HG03039 (cell line): Measurements from ENCODE around the gene PXYLP1.
"Not testable (repeated sequence)": the region's sequence is repeated elsewhere in the genome, so short reads cannot be mapped to it uniquely, and the experiment has no call there.

Experiments
- ATAC-seq: cut with Tn5 transposase; IDR thresholded peaks from one replicate; pipeline ENCODE4 v1.9.1; 2021; ENCODE audit warnings: mild to moderate bottlenecking, moderate library complexity; ENCODE audit not compliant: unreplicated experiment

PXYLP1 gene

GRCh38 chr3:141291559-141292355, 60.1 kb downstream of the PXYLP1 start:
- ATAC-seq: no peak

- ATAC-seq: no peak
Measured at GRCh38 chr3:141292356-141293058, 60.9 kb downstream of the PXYLP1 start.

GRCh38 chr3:141294301-141294700, 62.7 kb downstream of the PXYLP1 start:
- ATAC-seq: no peak

- ATAC-seq: no peak
Measured at GRCh38 chr3:141294848-141295247, 63.2 kb downstream of the PXYLP1 start.

GRCh38 chr3:141300426-141300825, 68.8 kb downstream of the PXYLP1 start:
- not testable (repeated sequence) for ATAC-seq

GRCh38 chr3:141302364-141303141, 70.9 kb downstream of the PXYLP1 start:
- no peak for ATAC-seq

- no peak for ATAC-seq
Measured at GRCh38 chr3:141303481-141304223, 72.0 kb downstream of the PXYLP1 start.

GRCh38 chr3:141305436-141305835, 73.8 kb downstream of the PXYLP1 start:
- ATAC-seq: no peak

GRCh38 chr3:141306276-141306675, 74.7 kb downstream of the PXYLP1 start:
- no peak for ATAC-seq

- no peak for ATAC-seq
Measured at GRCh38 chr3:141306922-141307321, 75.3 kb downstream of the PXYLP1 start.

- ATAC-seq: no peak
Measured at GRCh38 chr3:141307351-141308059, 75.9 kb downstream of the PXYLP1 start.

- ATAC-seq: no peak
Measured at GRCh38 chr3:141308588-141309218, 77.1 kb downstream of the PXYLP1 start.

- no peak for ATAC-seq
Measured at GRCh38 chr3:141311170-141311495, 79.5 kb downstream of the PXYLP1 start.

- peak; percentile 96 for ATAC-seq
Measured at GRCh38 chr3:141311496-141312353, 80.1 kb downstream of the PXYLP1 start.

- no peak for ATAC-seq
Measured at GRCh38 chr3:141312354-141313092, 80.9 kb downstream of the PXYLP1 start.

- ATAC-seq: no peak
Measured at GRCh38 chr3:141313093-141313683, 81.6 kb downstream of the PXYLP1 start.

- not testable (repeated sequence) for ATAC-seq
Measured at GRCh38 chr3:141314415-141314814, 82.8 kb downstream of the PXYLP1 start.

- ATAC-seq: no peak
Measured at GRCh38 chr3:141316851-141317250, 85.2 kb downstream of the PXYLP1 start.
